NB4 (cell line): ENCODE results near the gene ZBTB6.

Experiments
- DNase-seq: peaks from one replicate; pipeline ENCODE4 v3.0.0; 2010; ENCODE audit warnings: low read depth
- H3K4me3 ChIP-seq: one replicate; pipeline ENCODE4 v1.5.1; 2011; ENCODE audit warnings: mild to moderate bottlenecking, low read depth, low read length, moderate library complexity
- CTCF ChIP-seq: IDR thresholded peaks from one replicate; pipeline ENCODE4 v1.5.1; 2012; ENCODE audit warnings: low read depth, low read length
- MAX ChIP-seq: IDR thresholded peaks from 2 replicates; pipeline ENCODE4 v1.6.1; 2011; ENCODE audit warnings: low read depth, low read length
- MYC ChIP-seq: IDR thresholded peaks from 2 replicates; pipeline ENCODE4 v1.6.1; 2011; ENCODE audit warnings: low read depth, low read length
- POLR2A ChIP-seq: IDR thresholded peaks from 2 replicates; pipeline ENCODE4 v1.6.1; 2011; ENCODE audit warnings: mild to moderate bottlenecking; ENCODE audit not compliant: insufficient read length; ENCODE audit errors: extremely low read depth

ZBTB6 gene

GRCh38 chr9:122950263-122950662 lies 37.1 kb upstream of the ZBTB6 start:
- TF ChIP-seq MAX, result no peak
- no peak for TF ChIP-seq POLR2A
- no peak for TF ChIP-seq MYC
- no peak for TF ChIP-seq CTCF
- no peak overlapping the region for H3K4me3 ChIP-seq
- no peak for DNase-seq

GRCh38 chr9:122949696-122950095 lies 36.6 kb upstream of the ZBTB6 start:
- TF ChIP-seq CTCF (no peak), MAX (no peak), MYC (no peak), POLR2A (no peak)
- DNase-seq, result no peak
- no peak overlapping the region for H3K4me3 ChIP-seq

- DNase-seq, result no peak
- no peak overlapping the region for H3K4me3 ChIP-seq
- TF ChIP-seq POLR2A (no peak), MYC (no peak), MAX (no peak), CTCF (no peak)
Observed at GRCh38 chr9:122948313-122948712, 35.2 kb upstream of the ZBTB6 start.

- DNase-seq, result no peak
- TF ChIP-seq CTCF (no peak), POLR2A (no peak), MYC (no peak), MAX (no peak)
- no peak overlapping the region for H3K4me3 ChIP-seq
Observed at GRCh38 chr9:122946461-122947005, 33.4 kb upstream of the ZBTB6 start.

GRCh38 chr9:122944960-122945888 lies 32.1 kb upstream of the ZBTB6 start:
- TF ChIP-seq CTCF (no peak), POLR2A (no peak)
- no peak for DNase-seq
- no peak overlapping the region for H3K4me3 ChIP-seq
